IMR-90 (cell line): ENCODE data around the gene UGT1A4. TPM values are rescaled to one million over a fixed set of nuclear protein-coding genes. Genes with fewer than 3 reads are reported as not detected.

Source experiments
- ATAC-seq: fragments of 200-7000 bp; cut with Tn5 transposase; 2 replicates; pipeline ENCODE4 v1.9.1; 2020; ENCODE audit warnings: low read depth, mild to moderate bottlenecking, moderate library complexity
- BruUV-seq: library from RNA; stranded (reverse); fragments of 400-500 nt; replicated peaks from 2 replicates; lab custom pipeline; 2021; lab: Mats Ljungman, UMichigan
- CTCF ChIA-PET: fragments of 300-600 bp; formaldehyde crosslinking; extraction: SDS; loops from one replicate; lab custom pipeline; 2021; ENCODE audit warnings: antibody characterized with exemption; lab: Yijun Ruan, JAX
- POLR2A ChIA-PET: fragments of 300-600 bp; sonication (Branson Sonifier 250); formaldehyde crosslinking; loops from one replicate; lab custom pipeline; 2022; ENCODE audit warnings: antibody characterized with exemption; ENCODE audit not compliant: unreplicated experiment; lab: Charles Lee
- DNase-seq: peaks from one replicate; pipeline ENCODE4 v3.0.0; 2013
- H2AFZ ChIP-seq: replicated peaks from 2 replicates; pipeline ENCODE3; 2013; ENCODE audit warnings: low read length, mild to moderate bottlenecking; ENCODE audit not compliant: poor library complexity
- H2AK5ac ChIP-seq: 2 replicates; pipeline ENCODE4 v1.6.1; 2013; ENCODE audit warnings: low read depth, low read length, inconsistent platforms
- H2AK9ac ChIP-seq: replicated peaks from 2 replicates; pipeline ENCODE3; 2013; ENCODE audit warnings: mild to moderate bottlenecking, low read depth, low read length, moderate library complexity; ENCODE audit not compliant: poor library complexity
- H2BK120ac ChIP-seq: 2 replicates; pipeline ENCODE4 v1.6.1; 2013; ENCODE audit warnings: low read depth, low read length, inconsistent platforms
- H2BK15ac ChIP-seq: 3 replicates; pipeline ENCODE4 v1.6.1; 2013; ENCODE audit warnings: low read depth, low read length, inconsistent platforms
- H2BK20ac ChIP-seq: 2 replicates; pipeline ENCODE4 v1.6.1; 2013; ENCODE audit warnings: low read depth, mild to moderate bottlenecking, inconsistent platforms, low read length, moderate library complexity
- H2BK5ac ChIP-seq: 2 replicates; pipeline ENCODE4 v1.6.1; 2013; ENCODE audit warnings: mild to moderate bottlenecking, low read depth, low read length, inconsistent platforms; ENCODE audit not compliant: poor library complexity, severe bottlenecking
- H3K14ac ChIP-seq: replicated peaks from 2 replicates; pipeline ENCODE4 v1.6.1; 2013; ENCODE audit warnings: low read depth, low read length, inconsistent platforms
- H3K18ac ChIP-seq: 2 replicates; pipeline ENCODE4 v1.6.1; 2013; ENCODE audit warnings: low read depth, low read length, control low read depth
- H3K23ac ChIP-seq: 2 replicates; pipeline ENCODE4 v1.6.1; 2013; ENCODE audit warnings: low read depth, low read length, inconsistent platforms
- H3K27ac ChIP-seq: 2 replicates; pipeline ENCODE4 v1.5.1; 2013; ENCODE audit warnings: mild to moderate bottlenecking, control low read depth, low read length; ENCODE audit not compliant: insufficient read depth
- H3K27me3 ChIP-seq: 2 replicates; pipeline ENCODE4 v1.6.1; 2013; ENCODE audit warnings: low read length; ENCODE audit not compliant: control insufficient read depth, insufficient read depth
- H3K36me3 ChIP-seq: 2 replicates; pipeline ENCODE4 v1.6.1; 2013; ENCODE audit warnings: low read length, mixed read lengths; ENCODE audit not compliant: control insufficient read depth, insufficient read depth
- H3K4ac ChIP-seq: 2 replicates; pipeline ENCODE4 v1.6.1; 2013; ENCODE audit warnings: low read depth, low read length, inconsistent platforms
- H3K4me1 ChIP-seq: 2 replicates; pipeline ENCODE4 v1.6.1; 2013; ENCODE audit warnings: low read length, mixed read lengths; ENCODE audit not compliant: control insufficient read depth, insufficient read depth
- H3K4me2 ChIP-seq: 2 replicates; pipeline ENCODE4 v1.6.1; 2013; ENCODE audit warnings: low read depth, mild to moderate bottlenecking, control low read depth, low read length, moderate library complexity
- H3K4me3 ChIP-seq: 2 replicates; pipeline ENCODE4 v1.5.1; 2013; ENCODE audit warnings: low read depth, mild to moderate bottlenecking, control low read depth, low read length, moderate library complexity; ENCODE audit not compliant: insufficient read depth
- H3K56ac ChIP-seq: 2 replicates; pipeline ENCODE4 v1.6.1; 2013; ENCODE audit warnings: low read length, inconsistent platforms; ENCODE audit not compliant: insufficient read depth; ENCODE audit errors: extremely low read depth
- H3K79me1 ChIP-seq, 2 experiments: 2 replicates each; pipeline ENCODE4 v1.6.1; 2013; ENCODE audit warnings: low read length in 2 of 2, inconsistent platforms in 1 of 2, low read depth in 1 of 2
- H3K9ac ChIP-seq: 2 replicates; pipeline ENCODE4 v1.6.1; 2013; ENCODE audit warnings: low read depth, low read length, control low read depth
- H3K9me1 ChIP-seq: 2 replicates; pipeline ENCODE4 v1.6.1; 2013; ENCODE audit warnings: low read length, inconsistent platforms; ENCODE audit not compliant: insufficient read depth
- H3K9me3 ChIP-seq: 2 replicates; pipeline ENCODE4 v1.6.1; 2013; ENCODE audit warnings: low read length; ENCODE audit not compliant: control insufficient read depth, insufficient read depth
- H4K20me1 ChIP-seq: 2 replicates; pipeline ENCODE4 v1.6.1; 2013; ENCODE audit warnings: low read length, inconsistent platforms; ENCODE audit not compliant: insufficient read depth
- H4K5ac ChIP-seq: 2 replicates; pipeline ENCODE4 v1.6.1; 2013; ENCODE audit warnings: mild to moderate bottlenecking, low read depth, low read length, control low read depth
- H4K8ac ChIP-seq, 2 experiments: 2 replicates each; pipeline ENCODE4 v1.6.1; 2013; ENCODE audit warnings: low read depth in 2 of 2, low read length in 2 of 2, control low read depth in 1 of 2, inconsistent platforms in 1 of 2
- H4K91ac ChIP-seq: 2 replicates; pipeline ENCODE4 v1.6.1; 2013; ENCODE audit warnings: low read depth, low read length, inconsistent platforms; ENCODE audit not compliant: insufficient read depth
- CHD1 ChIP-seq: IDR thresholded peaks from 2 replicates; pipeline ENCODE4 v1.6.1; 2012; ENCODE audit warnings: low read depth, low read length, improper control_type of control experiment
- MAFK ChIP-seq: IDR thresholded peaks from 2 replicates; pipeline ENCODE4 v1.6.1; 2012; ENCODE audit warnings: low read depth, low read length, improper control_type of control experiment
- RFX5 ChIP-seq: IDR thresholded peaks from 2 replicates; pipeline ENCODE4 v1.8.0; 2012; ENCODE audit warnings: low read depth, mild to moderate bottlenecking, low read length, moderate library complexity
- SMC3 ChIP-seq: fragments of 150-350 bp; IDR thresholded peaks from 2 replicates; pipeline ENCODE4 v1.6.1; 2016; ENCODE audit warnings: low read depth, mild to moderate bottlenecking, antibody characterized with exemption, low read length, moderate library complexity
- WGBS, 2 experiments: methylation state at CpG; one replicate each; pipeline versions ENCODE4 v1.1.5 to v1.1.7; 2013; ENCODE audit warnings: missing lambda C conversion rate in 2 of 2; ENCODE audit not compliant: insufficient read length in 1 of 2; ENCODE audit errors: extremely low coverage in 2 of 2; 5-methylcytosine and 5-hydroxymethylcytosine counted together
- dilution Hi-C: fragments of 300-500 bp; cut with HindIII; formaldehyde crosslinking; loops from one replicate; pipeline ENCODE4 v1.14.3; 2018; ENCODE audit warnings: low sequenced_read_pairs; ENCODE audit not compliant: unreplicated experiment
- in situ Hi-C: fragments of 300-500 bp; cut with MboI; formaldehyde crosslinking; loops from 3 replicates; pipeline ENCODE4 v1.14.3; 2019; ENCODE audit warnings: low sequenced_read_pairs, inconsistent platforms, mixed read lengths
- intact Hi-C: fragments of 100-400 bp; cut with micrococcal nuclease; formaldehyde crosslinking; loops from 2 replicates; pipeline ENCODE4 v1.10.0; 2022
- polyA plus RNA-seq, 3 experiments: library from polyadenylated mRNA; depleted of rRNA; stranded (reverse); fragments of >200 nt; gene quantifications; 2 replicates each; pipeline ENCODE4 v1.2.3, GENCODE V29; 2012; ENCODE audit warnings: low replicate concordance in 1 of 3
- total RNA-seq: library from RNA; depleted of rRNA; stranded (reverse); fragments of >200 nt; gene quantifications from 2 replicates; pipeline ENCODE4 v1.2.3, GENCODE V29; 2012
- TF ChIP-seq, protein P1 (sequence below): fragments of 150-350 bp; IDR thresholded peaks from 2 replicates; pipeline ENCODE4 v1.6.1; 2016; ENCODE audit warnings: low read depth, mild to moderate bottlenecking, low read length, moderate library complexity, borderline replicate concordance

The UGT1A4 gene
- total and polyA plus RNA-seq, 2 of the 4 experiments (the other 2 are of a cell fraction): not detected

GRCh38 chr2:233672886-233673285 is 45.6 kb upstream of the UGT1A4 start:
- BruUV-seq: no TSS peak
- WGBS, 2 experiments: no CpG with 5 or more reads among the region's 3 CpGs
- in situ Hi-C loops: no loop called here

More at GRCh38 chr2:233672886-233673285, 45.6 kb upstream of the UGT1A4 start:
- CTCF ChIA-PET: no interaction called here
- Histone ChIP-seq H2BK120ac (no peak overlapping the region), H3K23ac (no peak overlapping the region), H2BK15ac (no peak overlapping the region), H4K91ac (no peak overlapping the region), H4K8ac (no peak overlapping the region), H3K36me3 (no peaks in the 10 kb centered on the region), H3K27me3 (no peaks in the 10 kb centered on the region), H3K4me2 (no peak overlapping the region), H2AK5ac (no peak overlapping the region), H4K20me1 (no peaks in the 10 kb centered on the region), H3K79me1 (no peaks in the 10 kb centered on the region), H3K14ac (no peak overlapping the region), H3K56ac (no peak overlapping the region), H2AK9ac (no peak overlapping the region), H2BK20ac (no peak overlapping the region), H2BK5ac (no peak overlapping the region), H3K27ac (no peak overlapping the region), H3K4ac (no peak overlapping the region), H3K9me3 (no peaks in the 10 kb centered on the region), H3K9ac (no peak overlapping the region), H2AFZ (no peak overlapping the region), H3K4me3 (no peak overlapping the region), H3K4me1 (no peaks in the 10 kb centered on the region), H4K5ac (no peak overlapping the region), H3K9me1 (no peaks in the 10 kb centered on the region), H3K18ac (no peak overlapping the region)
- POLR2A ChIA-PET: no interaction called here
- TF ChIP-seq RFX5 (no peak), CHD1 (no peak), SMC3 (no peak), MAFK (no peak)
- TF ChIP-seq, protein P1, sequence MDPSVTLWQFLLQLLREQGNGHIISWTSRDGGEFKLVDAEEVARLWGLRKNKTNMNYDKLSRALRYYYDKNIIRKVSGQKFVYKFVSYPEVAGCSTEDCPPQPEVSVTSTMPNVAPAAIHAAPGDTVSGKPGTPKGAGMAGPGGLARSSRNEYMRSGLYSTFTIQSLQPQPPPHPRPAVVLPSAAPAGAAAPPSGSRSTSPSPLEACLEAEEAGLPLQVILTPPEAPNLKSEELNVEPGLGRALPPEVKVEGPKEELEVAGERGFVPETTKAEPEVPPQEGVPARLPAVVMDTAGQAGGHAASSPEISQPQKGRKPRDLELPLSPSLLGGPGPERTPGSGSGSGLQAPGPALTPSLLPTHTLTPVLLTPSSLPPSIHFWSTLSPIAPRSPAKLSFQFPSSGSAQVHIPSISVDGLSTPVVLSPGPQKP: no peak
- dilution Hi-C loops (no loop called here), intact Hi-C loops (no loop called here)
- DNase-seq (no peak), ATAC-seq (no peak)
